GM21619 (cell line): ENCODE data around the gene NXPH3.
"Not testable (repeated sequence)": the region's sequence is repeated elsewhere in the genome, so short reads cannot be mapped to it uniquely, and the experiment has no call there.

Experiments used
- ATAC-seq: cut with Tn5 transposase; IDR thresholded peaks from one replicate; pipeline ENCODE4 v1.9.1; 2021; ENCODE audit not compliant: unreplicated experiment

The NXPH3 gene

DNA sequence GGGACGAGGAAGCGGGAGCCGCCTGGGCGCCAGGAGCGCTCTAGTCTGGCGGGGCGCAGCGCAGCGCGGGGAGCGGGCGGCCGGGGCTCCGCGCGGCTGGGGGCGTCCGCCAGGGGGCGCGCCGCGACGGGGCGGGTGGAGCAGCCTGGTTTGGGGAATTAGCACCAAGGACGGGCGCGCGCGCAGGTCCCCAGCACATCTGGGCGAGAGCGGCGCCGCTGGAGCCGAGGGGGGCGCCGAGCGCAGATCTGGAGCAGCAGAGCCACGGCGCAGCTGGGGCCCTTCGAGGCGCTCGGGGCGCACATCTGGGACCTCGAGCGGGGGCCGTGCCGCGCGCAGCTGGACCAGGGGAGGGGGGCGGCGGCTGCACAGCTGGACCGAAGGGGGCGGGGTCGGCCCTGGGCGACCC lies at the start of gene NXPH3:
NXPH3 (plus strand) TSS at position 193 of the 409 bp plus-strand sequence. CDS start 349 bp downstream, outside the sequence.
- no peak for ATAC-seq

- no peak for ATAC-seq
Measured at GRCh38 chr17:49527927-49528651, 47.6 kb upstream of the NXPH3 start.

- no peak for ATAC-seq
Measured at GRCh38 chr17:49528966-49529365, 46.7 kb upstream of the NXPH3 start.

GRCh38 chr17:49530118-49530517 lies 45.6 kb upstream of the NXPH3 start:
- no peak for ATAC-seq

DNA sequence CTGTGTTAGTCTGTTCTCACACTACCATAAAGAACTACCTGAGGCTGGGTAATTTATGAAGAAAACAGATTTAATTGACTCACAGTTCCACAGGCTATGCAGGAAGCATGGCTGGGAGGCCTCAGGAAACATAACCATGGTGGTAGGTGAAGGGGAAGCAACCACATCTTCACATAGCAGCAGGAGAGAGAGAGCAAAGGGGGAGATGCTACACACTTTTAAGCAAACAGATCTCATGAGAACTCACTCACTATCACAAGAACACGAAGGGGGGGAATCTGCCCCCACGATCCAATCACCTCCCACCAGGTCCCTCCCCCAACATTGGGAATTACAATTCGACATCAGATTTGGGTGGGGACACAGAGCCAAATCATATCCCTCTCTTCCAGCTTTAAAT lies 31.8 kb upstream of the NXPH3 start:
- no peak for ATAC-seq

- no peak for ATAC-seq
Measured at GRCh38 chr17:49545007-49545660, 30.5 kb upstream of the NXPH3 start.

- ATAC-seq: no peak
Measured at GRCh38 chr17:49545806-49546545, 29.7 kb upstream of the NXPH3 start.

DNA sequence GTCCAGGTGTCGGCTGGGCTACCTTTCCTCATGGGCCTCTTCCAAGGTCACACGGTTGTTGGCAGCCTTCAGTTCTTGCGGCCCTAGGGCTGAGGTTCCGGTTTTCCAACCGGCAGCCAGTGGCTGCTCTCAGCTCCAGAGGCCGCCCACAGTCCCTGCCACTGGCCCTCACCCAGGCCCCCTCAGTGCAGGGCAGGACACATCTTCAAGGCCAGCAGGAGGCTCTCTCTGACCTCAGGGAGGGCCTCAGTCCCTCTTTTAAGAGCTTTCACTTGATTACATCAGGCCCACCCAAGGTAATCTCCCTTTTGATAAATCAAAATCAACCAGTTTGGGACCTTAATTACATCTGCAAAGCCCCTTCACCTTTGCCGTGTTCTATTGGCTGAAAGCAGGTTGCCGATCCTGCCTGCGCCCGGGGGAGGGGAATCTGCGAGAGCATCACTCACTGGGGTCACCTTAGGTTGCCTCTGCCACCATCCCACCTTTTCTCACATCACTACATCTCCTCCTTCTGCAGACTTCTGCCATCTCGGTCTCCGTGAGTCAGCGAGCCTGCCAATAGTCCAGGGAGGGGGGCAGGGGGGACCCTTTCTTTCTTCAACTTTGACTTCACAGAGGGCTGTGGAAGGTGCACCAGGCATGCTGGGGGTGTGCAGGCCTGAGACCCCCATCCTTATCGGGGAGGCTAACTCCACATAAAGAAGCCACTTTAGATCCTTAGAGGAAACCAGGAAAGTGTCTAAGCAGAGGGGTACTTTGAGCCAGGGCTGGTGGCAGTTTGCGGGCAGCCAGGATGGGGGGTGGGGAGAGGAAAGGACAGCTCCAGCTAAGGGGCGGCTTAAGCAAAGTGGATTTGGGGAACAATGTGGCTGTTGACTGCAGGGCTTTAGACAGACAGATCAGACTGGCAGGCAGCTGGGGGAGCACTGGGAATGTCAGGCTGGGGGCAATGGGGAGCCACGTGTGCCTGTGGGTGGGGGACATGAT lies 28.8 kb upstream of the NXPH3 start:
- no peak for ATAC-seq

DNA sequence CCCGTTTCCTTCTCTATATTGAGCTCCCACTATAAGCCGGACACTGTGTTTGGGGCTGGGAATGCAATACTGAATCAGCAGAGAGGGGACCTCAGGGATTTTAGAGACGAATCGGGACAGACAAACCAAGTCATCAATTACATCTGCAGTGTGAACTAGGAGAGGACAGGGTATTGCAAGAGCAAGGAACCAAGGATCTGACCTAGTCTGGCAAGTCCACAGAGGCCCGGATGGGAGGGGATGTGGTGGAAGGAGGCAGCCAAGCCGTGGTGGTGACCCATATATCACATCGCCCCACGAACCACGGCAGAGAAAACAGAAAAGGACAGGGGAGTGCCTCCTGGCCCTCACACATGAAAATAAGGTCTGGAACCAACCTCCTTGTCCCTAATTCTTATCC lies 28.1 kb upstream of the NXPH3 start:
- no peak for ATAC-seq

DNA sequence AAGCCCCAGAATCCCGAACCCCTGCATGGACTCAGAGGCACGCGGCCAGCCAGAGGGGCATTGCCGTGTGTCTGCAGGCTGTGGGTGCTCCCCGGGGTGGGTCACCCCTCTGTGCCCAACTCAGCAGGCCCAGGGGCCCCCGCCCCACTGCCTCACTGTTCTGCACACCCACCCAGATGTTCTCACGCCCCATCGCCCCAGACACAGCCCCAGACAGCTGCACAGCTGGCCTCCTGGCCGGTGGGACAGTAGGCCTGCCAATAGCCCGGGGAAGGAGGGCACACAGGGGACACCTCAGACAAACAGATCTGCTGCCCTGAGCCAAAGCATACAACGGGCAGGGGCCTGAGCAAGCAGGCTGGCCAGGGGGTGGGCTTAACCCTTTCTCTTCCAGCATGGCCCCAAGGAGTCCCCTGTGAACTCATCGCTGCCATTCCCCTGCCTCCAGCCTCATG lies 27.6 kb upstream of the NXPH3 start:
- ATAC-seq: no peak

DNA sequence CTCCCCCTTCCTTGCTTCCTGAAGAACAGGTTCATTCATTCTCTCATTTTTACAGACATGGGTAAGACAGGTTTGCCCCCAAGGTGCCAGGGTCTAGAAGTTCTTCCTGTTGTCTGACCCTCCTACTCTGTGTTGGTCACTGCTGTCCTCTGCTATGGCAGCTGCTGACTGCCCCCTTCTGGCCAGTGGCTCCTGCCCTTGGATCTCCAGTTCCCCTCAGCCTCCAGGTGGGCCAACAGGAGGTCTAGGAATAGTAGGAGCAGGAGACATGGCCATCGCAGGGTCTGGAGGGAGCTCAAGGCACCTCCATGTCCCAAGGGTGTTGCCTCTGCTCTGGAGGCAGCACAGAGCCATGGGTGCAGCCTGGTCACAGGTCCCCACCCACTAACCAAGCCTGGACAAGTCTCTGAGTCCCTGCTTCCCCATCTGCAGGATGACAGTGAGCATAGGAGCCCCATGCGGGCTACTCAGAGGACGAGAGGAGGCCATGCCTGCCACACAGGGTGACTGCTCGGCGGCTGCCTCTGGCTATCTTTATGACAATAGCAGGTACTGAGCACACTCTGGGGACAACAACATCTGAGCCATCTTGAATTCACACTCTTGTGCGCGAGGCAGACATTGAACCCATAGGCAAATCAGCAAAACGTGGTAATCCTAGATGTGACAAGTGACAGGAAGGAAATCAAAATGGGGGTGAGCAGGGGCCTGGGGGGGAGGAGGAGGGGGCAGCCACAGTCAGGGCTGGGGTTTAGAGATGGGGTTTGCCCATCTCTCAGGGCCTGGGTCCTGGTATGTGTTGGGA lies 27.0 kb upstream of the NXPH3 start:
- no peak for ATAC-seq

GRCh38 chr17:49549311-49549605 lies 26.4 kb upstream of the NXPH3 start:
- ATAC-seq: no peak

DNA sequence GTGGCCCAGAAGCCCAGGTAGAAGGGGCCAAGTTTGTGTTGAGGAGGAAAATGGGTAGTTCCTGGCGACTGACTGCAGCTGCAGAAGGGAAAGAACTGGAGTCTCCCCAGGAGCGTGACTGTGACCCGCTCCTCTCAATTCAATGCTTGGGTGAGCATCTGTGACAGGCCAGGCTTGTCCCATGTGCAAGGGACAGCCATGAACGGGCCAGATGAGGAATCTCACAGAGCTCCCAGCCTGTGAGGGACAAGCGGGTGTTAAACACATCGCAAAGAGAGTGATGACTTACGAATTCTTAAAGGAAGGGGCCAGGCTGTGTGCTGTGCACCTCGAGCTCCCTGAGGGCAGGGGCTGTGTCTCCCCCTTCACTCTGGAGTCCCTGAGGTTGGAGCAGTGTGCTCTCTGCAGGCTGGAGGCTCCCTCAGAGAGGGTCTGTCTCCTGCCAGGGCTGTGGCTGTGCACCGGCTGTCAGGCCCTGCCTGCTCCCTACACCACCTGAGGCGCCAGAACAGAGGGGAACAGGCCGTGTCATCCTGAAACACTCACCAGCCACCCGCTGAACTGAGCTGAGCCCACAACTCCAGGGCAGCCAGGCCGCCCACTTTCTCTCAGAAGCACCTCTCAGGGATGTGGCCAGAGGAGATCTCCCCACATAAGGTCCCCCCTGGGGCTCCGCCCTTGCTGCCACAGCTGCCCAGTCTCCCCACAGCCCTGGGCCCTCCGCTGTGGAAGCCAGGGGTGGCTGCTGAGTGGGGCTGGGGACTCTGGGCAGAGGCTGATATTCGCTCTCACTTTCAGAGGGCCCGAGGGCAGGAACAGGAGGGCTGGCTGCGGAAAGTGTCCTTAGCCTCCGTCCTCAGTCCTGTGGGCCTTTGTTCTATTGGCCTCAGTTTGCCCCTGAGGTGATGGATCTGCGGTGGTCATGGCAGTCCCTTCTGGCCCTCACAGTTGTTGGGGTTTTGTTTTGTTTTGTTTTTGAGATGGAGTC lies 25.7 kb upstream of the NXPH3 start:
- no peak for ATAC-seq

GRCh38 chr17:49550764-49551163 lies 24.9 kb upstream of the NXPH3 start:
- not testable (repeated sequence) for ATAC-seq

DNA sequence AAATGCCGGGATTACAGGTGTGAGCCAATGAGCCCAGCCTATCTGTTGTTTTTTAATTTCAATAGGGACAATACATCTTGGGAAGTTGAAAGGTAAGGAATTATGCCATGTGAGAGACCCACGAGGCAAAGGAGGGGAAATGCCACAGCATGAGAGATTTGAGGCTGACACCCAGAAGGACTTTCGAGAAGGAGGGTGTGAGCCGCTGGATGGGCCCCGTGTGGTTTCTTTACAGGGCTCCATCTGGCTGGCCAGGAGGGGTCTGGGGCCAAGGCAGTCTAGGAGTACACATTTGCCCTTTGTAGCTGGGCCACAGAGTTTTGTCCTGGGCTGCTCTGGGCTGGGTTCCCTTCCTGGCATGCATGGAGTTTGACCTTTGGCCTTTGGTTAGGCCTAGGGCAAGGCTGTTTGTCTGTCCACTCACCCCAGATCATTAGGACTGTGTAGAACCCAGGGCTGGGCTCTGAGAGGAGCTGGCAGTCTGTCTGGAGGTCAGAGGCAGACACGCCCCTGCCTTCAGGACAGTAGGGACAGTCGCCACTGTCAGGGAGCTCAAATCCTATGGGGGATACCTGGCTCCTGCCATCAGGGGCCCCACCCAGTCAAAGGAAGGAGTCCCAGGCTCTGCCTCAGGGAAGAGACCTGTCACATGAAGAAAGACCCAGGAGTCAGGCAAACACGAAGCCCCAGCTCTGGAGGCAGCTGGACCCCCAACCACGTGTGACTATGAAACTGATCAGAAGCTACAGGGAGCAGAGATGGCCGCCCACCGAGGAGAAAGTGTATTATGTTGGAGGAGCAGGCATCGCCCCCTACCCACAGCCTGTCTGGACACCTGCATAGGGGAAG lies 24.2 kb upstream of the NXPH3 start:
- ATAC-seq: no peak

- no peak for ATAC-seq
Measured at GRCh38 chr17:49552070-49552751, 23.5 kb upstream of the NXPH3 start.

- ATAC-seq: no peak
Measured at GRCh38 chr17:49553676-49554335, 21.9 kb upstream of the NXPH3 start.
